Kidney epithelial cell (primary cell): Measurements from ENCODE around the gene GGCX. TPM values are rescaled to one million over a fixed set of nuclear protein-coding genes. Genes with fewer than 3 reads are reported as not detected.

ENCODE experiments used
- DNase-seq: peaks from one replicate; pipeline ENCODE4 v3.0.0-alpha.2; 2010; ENCODE audit warnings: low read depth
- H3K27me3 ChIP-seq: 2 replicates; pipeline ENCODE4 v1.6.0; 2011; ENCODE audit warnings: low read length; ENCODE audit not compliant: control insufficient read depth, insufficient read depth
- H3K36me3 ChIP-seq: 2 replicates; pipeline ENCODE4 v1.5.1; 2011; ENCODE audit warnings: low read length; ENCODE audit not compliant: control insufficient read depth, insufficient read depth
- H3K4me3 ChIP-seq: 2 replicates; pipeline ENCODE4 v1.5.1; 2011; ENCODE audit warnings: low read depth, mild to moderate bottlenecking, control low read depth, low read length
- CTCF ChIP-seq: IDR thresholded peaks from 2 replicates; pipeline ENCODE4 v1.5.1; 2011; ENCODE audit warnings: mild to moderate bottlenecking, moderate library complexity, low read length, control low read depth, inconsistent platforms; ENCODE audit not compliant: insufficient read depth, poor library complexity, severe bottlenecking
- total RNA-seq: library from RNA; depleted of rRNA; stranded (reverse); fragments of >200 nt; gene quantifications from 2 replicates; pipeline ENCODE4 v1.2.3, GENCODE V29; 2015

The GGCX gene
- total RNA-seq, 1 donor from 2014 or later, result 25.7 TPM

- Histone ChIP-seq H3K36me3 (no peaks in the 10 kb centered on the region), H3K27me3 (no peaks in the 10 kb centered on the region), H3K4me3 (peak within 1 kb of the TSS; percentile 39)
- DNase-seq, result no peak
- TF ChIP-seq CTCF, result no peak
Observed at GRCh38 chr2:85584354-85584856, 23.1 kb upstream of the GGCX start, which contains the start of gene VAMP5. Gene VAMP5 (plus strand): TSS chr2:85584431. CDS start chr2:85584491, 60 bp downstream.

- Histone ChIP-seq H3K27me3 (no peaks in the 10 kb centered on the region), H3K4me3 (peak overlapping the region; percentile 16), H3K36me3 (no peaks in the 10 kb centered on the region)
- no peak for TF ChIP-seq CTCF
- no peak for DNase-seq
Observed at GRCh38 chr2:85583667-85584353, 22.5 kb upstream of the GGCX start.

- H3K36me3 ChIP-seq, result no peaks in the 10 kb centered on the region
- no peak for TF ChIP-seq CTCF
- H3K27me3 ChIP-seq, result no peaks in the 10 kb centered on the region
- H3K4me3 ChIP-seq, result no peak overlapping the region
- DNase-seq, result no peak
Observed at GRCh38 chr2:85582492-85582891, 21.2 kb upstream of the GGCX start.

- no peak for DNase-seq
- no peaks in the 10 kb centered on the region for H3K36me3 ChIP-seq
- H3K27me3 ChIP-seq, result no peaks in the 10 kb centered on the region
- no peak overlapping the region for H3K4me3 ChIP-seq
- no peak for TF ChIP-seq CTCF
Observed at GRCh38 chr2:85580206-85580605, 18.9 kb upstream of the GGCX start.

- TF ChIP-seq CTCF, result no peak
- no peak for DNase-seq
- Histone ChIP-seq H3K4me3 (no peak overlapping the region), H3K27me3 (no peaks in the 10 kb centered on the region), H3K36me3 (no peaks in the 10 kb centered on the region)
Observed at GRCh38 chr2:85579266-85579935, 18.1 kb upstream of the GGCX start.
